HG03571 (cell line): ENCODE results near the gene KRT3.

Experiments used
- ATAC-seq: cut with Tn5 transposase; IDR thresholded peaks from one replicate; pipeline ENCODE4 v1.9.1; 2021; ENCODE audit not compliant: unreplicated experiment

KRT3 gene

DNA sequence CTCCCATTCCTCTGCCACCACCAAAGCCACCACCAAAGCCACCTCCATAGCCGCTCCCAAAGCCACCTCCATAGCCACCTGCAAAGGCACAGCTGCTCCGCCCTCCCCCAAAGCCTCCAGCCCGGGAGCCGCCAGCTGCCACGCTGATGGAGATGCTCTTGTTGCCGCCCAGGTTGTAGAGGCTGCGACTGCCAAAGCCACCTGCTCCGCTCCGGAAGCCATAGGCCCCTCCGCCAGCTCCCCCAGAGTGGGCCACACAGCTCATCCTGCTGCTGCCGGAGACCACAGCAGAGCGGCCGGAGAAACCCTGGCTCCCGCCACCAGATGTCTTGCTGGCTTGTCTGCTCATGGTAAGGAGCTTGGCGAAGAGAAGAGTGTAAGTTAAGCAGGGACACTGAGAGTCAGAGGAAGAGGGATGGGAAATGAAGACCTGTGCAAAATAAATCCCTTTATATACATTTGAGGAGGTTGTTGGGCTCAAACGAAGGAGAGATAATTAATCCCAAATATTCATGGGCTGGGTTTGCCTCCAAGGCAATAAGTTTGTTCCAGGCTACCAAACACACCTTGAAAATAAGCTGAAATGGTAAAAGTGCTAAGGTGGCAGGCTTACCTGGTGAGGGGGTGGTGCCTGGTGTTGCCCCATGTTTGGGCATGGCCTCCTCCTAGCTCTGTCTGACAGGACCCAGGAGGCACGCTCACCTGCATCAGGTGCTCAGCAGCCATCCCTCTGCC lies at the start of gene KRT3:
TSS of gene KRT3 (minus strand) at position 424 of the 735 bp plus-strand sequence. CDS start at position 349, 75 bp downstream.
- no peak for ATAC-seq

- ATAC-seq, result no peak
These were observed 48.5 kb upstream of the KRT3 start for GRCh38 chr12:52844386-52844785.

GRCh38 chr12:52839436-52840105 lies 43.7 kb upstream of the KRT3 start:
- ATAC-seq, result no peak

DNA sequence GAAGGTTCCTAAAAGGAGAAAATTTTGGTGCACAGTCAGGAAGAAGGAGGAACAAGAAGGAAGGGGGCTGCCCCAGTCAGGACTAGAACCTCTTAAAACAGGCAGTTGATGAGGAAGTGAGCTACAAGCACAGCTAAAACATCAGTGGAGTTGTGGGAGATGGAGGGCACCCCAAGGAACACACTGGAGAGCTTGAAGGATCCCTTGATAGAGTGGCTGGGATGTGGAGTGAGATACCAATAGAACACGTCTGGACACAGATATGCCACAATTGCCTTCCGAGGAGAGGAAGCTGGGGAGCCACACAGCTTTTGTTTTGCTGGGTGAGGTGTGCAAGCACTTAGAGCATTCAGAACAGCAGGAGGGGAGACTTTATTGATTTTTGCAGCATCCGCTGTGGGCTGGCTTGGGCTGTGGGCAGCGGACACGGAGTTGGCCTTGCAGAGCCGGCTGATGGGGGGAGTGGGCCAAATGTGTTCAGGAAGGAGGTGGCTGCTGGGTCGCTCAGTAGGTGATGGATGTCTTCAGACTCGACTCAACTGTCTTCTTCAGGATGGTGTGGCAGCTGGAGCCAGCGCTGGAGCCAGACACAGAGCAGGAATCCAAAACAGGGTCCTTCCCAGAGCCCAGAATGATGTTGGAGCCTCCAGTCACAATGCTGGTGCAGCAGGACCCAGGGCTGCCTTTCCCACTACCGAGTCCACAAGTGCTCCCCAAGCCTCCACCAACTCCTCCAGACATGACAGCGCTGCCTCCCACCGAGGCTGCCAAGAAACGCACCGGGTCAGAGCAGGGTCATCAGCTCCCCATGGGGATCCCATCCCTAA lies 42.9 kb upstream of the KRT3 start:
- no peak for ATAC-seq

- no peak for ATAC-seq
These were observed 42.1 kb upstream of the KRT3 start for GRCh38 chr12:52837781-52838608.

DNA sequence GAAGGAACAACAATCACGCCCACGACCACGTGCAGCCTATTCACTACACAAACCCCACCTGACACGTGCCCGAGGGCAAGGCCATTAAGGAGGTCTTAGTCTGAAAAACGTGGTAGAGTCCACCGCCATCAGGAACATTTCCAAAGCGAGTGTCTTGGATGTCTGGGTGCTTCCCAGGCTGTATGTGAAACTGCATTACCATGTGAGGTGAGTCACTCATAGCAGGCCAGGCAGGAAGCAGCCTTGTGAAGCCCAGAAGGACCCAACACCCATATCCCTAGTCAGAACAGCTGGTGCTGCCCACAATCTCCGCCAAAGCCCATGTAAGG lies 41.5 kb upstream of the KRT3 start:
- no peak for ATAC-seq

DNA sequence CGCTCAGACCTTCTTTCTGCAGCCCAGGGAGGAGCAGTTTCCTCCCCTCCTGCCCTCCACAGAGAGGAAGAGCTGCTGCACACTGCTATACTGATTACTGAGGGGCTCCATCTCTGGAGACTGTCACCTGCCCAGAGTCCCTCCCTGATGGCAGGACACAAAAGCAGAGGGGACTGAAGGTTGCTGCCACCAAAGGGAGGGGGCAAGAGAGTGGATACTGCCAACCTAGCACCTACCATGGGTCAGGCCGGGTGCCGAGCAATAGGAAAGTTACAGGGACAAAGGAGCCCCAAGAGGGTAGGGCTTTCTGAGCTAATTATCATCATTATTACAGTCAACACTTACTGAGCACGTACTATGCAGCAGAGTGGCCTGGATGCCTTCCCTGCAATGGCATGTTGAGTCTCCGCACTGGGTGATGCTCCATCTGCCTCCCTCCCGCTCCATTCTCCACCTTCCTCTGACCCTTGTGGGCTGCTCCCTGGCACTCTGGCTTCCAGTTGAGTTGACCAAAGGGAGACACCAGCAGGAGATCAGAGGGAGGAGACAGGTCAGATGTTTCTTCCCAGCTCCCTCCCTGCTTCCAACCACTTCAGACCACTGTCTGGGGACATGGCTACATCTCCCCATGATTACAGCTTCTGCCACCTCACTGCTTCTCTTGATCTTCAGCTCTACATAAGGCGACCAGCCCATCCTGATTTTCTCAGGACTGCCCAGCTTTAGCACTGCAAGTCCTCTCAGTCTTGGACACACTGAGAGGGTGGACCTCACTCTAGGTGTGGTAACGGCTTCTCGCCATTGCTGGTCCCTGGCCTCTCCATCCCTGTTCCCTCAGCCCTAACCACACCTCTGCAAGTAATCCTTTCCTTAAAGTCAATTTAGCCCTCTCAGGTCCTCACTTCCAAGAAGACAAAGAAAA lies 40.8 kb upstream of the KRT3 start:
- ATAC-seq, result no peak

DNA sequence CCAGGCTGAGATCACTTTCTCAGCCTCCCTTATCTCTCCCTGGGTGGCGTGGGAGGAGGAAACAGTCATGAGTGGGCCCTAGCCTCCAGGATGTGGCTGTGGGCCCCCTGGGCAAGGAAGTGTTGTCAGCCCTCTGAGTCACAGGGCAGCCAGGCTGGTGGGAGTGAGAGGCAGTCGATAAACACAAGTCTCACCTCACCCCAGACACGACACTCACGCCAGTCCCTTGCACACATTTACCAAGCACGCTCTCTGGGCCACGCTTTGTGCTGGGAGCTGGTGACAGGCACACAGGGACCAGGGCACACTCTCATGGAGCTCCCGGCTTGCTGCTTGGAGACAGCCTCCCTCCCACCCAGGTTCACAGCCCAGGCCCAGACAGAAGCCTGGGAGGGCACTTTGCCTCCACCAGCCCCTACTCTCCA lies 40.1 kb upstream of the KRT3 start:
- ATAC-seq, result no peak

DNA sequence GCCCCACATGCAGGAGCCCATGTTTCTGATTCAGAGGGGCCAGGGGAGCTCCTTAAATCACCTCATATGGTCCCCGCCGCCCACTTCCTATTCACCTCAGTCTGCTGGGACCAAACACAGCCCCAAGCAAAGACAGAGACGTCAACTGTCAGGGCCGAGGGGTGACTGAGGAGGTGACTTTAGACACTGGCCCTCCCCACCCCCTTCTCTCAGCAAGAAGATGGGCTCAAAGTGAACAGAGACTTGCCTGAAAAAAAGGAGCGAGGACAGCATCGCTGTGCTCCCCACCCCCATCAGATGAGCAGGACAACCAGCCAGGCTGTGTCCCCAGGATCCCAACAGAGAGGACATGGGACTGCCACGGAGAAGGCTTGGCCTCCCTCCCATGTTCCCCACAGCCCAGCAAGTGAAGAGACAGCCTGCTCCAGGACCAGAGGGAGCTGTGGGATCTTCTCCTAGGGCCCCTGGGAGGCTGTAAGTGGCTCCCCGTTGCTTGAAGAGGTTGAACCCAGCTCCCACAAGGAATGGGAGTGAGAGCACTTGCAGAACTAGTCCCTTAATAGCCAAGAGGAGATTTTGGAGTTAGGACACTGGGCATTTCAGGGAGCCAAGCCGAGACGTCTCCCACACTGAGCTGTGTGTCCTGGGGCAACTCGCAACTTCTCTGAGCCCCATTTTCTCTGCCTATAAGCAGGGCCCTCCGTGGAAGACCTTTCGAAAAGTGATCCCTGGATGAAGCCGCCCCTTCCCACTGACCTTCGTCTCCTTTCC lies 39.5 kb upstream of the KRT3 start:
- no peak for ATAC-seq

GRCh38 chr12:52834727-52835001 lies 38.7 kb upstream of the KRT3 start:
- no peak for ATAC-seq

DNA sequence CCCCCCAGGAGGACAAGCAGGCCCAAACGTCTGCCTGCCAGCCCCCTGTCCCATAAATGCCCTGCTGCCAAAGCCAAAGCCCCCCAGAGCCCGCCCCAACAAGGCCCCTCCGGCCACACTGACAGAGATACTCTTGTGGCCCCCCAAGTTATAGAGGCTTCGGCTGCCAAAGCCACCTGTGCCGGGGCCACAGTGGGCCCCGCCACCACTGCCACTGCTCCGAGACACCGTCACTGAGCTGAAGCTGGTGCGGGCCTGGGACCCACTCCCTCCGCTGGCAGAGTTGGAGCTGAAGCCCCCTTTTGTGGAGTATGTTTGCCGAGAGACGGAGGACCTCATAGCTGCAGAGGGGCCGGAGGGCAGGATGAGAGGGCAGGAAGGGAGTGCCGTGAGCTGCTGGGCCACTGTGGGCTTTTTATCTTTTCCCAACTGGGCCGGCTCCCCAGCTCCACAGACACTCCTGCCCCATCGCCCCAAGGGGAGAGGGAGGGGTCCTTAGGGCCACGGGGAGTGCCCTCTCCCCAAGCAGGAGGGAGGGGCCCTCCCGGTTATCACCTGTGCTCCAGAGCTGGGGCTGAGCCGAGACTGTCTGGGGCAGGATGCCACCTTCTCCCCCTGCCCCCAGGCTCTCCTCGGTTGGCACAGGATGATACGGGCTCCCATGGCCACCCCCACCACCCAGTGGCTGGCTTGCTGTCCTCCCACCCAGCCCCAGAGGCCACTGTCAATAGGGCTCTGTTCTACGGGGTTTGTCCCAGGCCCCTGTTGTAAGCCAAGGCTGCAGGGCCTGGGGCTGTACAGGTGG lies 38.2 kb upstream of the KRT3 start, which contains the start of gene KRT79:
TSS of gene KRT79 (minus strand) at position 390 of the 805 bp plus-strand sequence. CDS start at position 339, 51 bp downstream.
- no peak for ATAC-seq

DNA sequence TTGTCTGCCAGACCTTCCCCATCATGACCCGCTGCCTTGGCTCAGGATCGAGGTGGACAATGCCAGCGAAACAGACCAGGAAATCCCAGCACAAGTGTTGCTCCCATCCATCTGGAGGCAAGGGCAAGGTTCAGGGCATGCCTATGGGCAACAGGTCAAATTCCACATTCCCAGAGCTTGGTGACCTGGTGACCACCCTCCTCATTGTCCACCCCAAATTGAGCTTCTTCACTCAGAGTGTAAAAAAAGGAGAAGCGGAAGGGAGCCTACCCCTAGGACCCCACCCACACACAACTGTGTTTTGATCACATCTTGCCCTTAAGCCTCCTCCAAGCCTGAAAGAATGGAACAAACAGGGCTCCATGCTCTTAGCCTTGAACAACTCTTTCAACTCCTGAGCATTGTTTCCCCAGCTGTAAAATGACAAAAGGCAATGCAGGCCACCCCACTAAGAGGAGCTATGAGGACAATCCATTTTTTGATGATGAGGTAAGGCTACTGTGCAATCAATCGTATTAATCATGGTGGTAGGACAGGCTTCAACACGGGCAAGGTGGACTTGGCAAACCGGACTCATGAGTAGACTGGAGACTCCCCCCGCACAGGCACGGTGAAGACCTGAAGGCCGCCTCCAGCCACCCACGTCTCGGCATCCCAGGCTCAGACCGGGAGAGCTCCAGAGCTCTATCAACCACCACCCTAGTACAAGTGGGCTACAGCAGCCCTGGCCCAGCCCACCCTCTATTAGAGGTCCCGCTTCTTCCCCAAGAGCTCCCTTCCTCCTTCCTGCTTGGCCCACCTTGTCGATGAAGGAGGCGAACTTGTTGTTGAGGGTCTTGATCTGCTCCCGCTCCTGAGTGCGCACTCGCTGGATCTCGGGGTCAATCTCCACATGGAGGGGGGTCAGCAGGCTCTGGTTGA lies 37.3 kb upstream of the KRT3 start:
- ATAC-seq, result no peak

DNA sequence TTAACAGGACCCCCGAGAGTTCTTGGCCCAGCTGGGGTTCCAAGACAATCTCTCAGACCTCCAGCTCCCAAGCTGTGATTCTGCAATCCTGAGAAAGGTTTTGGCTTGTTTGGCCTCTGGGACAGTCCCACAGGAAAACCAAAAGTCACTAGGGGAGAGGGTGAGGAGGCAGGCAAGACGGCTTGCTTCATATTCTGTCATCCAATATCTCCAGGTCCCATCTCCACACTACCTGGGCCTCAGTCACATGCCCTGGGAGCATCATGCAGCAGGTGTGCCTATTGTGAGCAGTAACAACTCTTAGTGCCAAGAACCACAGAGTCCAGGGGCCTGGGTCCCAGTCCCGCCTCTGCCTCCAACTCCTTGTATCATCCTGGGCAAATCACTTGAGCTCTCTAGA lies 36.5 kb upstream of the KRT3 start:
- ATAC-seq, result no peak

GRCh38 chr12:52831251-52831650 lies 35.3 kb upstream of the KRT3 start:
- ATAC-seq, result no peak

DNA sequence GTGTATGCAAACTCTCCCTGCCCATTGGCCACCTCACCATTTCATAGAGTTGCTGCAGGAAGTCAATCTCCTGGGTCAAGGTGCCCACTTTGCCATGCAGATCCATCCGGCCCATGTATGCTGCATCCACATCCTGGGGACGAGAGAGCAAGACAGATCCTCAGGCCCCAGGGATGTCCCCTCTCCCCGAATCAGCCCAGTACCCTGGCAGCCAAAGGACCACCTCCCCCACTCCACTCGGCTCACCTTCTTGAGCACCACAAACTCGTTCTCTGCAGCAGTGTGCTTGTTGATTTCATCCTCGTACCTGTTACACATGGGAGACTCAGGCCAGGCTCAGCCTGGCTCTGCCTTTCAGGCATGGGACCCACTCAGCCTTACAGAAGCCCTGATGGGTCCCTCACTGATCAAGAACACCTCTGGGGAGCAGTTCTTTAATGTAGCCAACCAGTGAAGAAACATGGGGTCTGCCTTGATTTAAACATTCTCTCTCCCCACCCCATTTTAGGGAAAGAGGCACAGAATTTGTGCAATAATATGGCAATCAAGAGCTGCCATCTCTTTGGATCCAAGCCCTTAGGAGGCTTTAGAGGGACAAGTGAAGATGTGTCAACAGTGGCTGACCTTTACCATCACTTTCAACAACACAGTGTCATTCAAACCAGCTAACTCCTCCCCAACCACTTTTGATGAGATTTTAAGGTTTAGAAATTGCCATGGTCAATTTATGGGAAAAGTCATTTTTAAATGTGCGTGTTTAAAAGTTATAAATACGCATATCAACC lies 34.3 kb upstream of the KRT3 start:
- ATAC-seq, result no peak

- ATAC-seq, result no peak
These were observed 32.7 kb upstream of the KRT3 start for GRCh38 chr12:52828591-52829021.

DNA sequence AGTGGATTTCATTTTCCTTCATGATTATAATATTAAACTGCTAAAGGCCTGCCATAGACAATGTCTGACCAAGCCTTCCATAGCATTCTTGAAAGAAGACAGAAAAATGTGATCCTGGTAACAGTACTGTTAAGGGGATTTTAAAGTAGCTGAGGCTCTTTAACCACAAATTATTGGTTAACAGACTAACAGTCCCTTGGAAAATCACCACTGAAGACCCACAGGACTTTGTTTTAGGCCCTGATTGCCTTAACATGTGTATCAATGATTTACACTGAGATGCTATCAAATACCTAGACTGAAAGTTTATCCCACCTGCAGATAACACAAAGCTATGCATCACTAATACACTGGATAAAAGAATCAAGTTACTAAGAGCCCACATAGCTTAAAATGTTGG lies 32.2 kb upstream of the KRT3 start:
- ATAC-seq, result no peak
